Neural progenitor cell (in vitro differentiated cells): ENCODE measurements around the gene TUB. TPM values are rescaled to one million over a fixed set of nuclear protein-coding genes. Genes with fewer than 3 reads are reported as not detected.

Experiments used
- DNase-seq: peaks from one replicate; pipeline ENCODE4 v3.0.0-alpha.2; 2016; ENCODE audit warnings: low spot score
- H2AFZ ChIP-seq: fragments of 200-600 bp; sonication (generic); replicated peaks from 2 replicates; pipeline ENCODE4 v1.6.1; 2016; ENCODE audit warnings: antibody characterized with exemption
- H3F3A ChIP-seq: fragments of 200-600 bp; sonication (generic); 2 replicates; pipeline ENCODE4 v1.6.1; 2016; ENCODE audit warnings: antibody characterized with exemption, low read depth
- H3K27ac ChIP-seq: fragments of 200-600 bp; sonication (generic); 2 replicates; pipeline ENCODE4 v1.5.1; 2016; ENCODE audit warnings: mild to moderate bottlenecking
- H3K27me3 ChIP-seq: fragments of 200-600 bp; sonication (generic); 2 replicates; pipeline ENCODE4 v1.6.1; 2016; ENCODE audit warnings: mild to moderate bottlenecking, moderate library complexity
- H3K36me3 ChIP-seq: fragments of 200-600 bp; sonication (generic); 2 replicates; pipeline ENCODE4 v1.5.1; 2016
- H3K4me1 ChIP-seq: fragments of 200-600 bp; sonication (generic); 2 replicates; pipeline ENCODE4 v1.6.1; 2016; ENCODE audit warnings: mixed run types
- H3K4me2 ChIP-seq: fragments of 200-600 bp; sonication (generic); 2 replicates; pipeline ENCODE4 v1.6.1; 2016
- H3K4me3 ChIP-seq: fragments of 200-600 bp; sonication (generic); 2 replicates; pipeline ENCODE4 v1.5.1; 2016
- H3K79me2 ChIP-seq: fragments of 200-600 bp; sonication (generic); 2 replicates; pipeline ENCODE4 v1.6.1; 2016; ENCODE audit warnings: low read depth
- H3K9ac ChIP-seq: fragments of 200-600 bp; sonication (generic); 2 replicates; pipeline ENCODE4 v1.6.1; 2016
- H3K9me3 ChIP-seq: fragments of 200-600 bp; sonication (generic); 2 replicates; pipeline ENCODE4 v1.5.1; 2016; ENCODE audit warnings: low read depth
- H4K20me1 ChIP-seq: fragments of 200-600 bp; sonication (generic); 2 replicates; pipeline ENCODE4 v1.6.1; 2016; ENCODE audit warnings: low read depth
- H3K27ac Mint-ChIP-seq: 3 replicates; pipeline ENCODE4 v1.8.0; 2021; ENCODE audit warnings: mixed read lengths
- H3K27me3 Mint-ChIP-seq: 2 replicates; pipeline ENCODE4 v1.8.0; 2022; ENCODE audit warnings: low read depth, mild to moderate bottlenecking, inconsistent platforms, moderate library complexity, mixed read lengths; ENCODE audit not compliant: insufficient read depth
- H3K36me3 Mint-ChIP-seq: 3 replicates; pipeline ENCODE4 v1.8.0; 2021; ENCODE audit warnings: mixed read lengths
- H3K4me1 Mint-ChIP-seq: 3 replicates; pipeline ENCODE4 v1.8.0; 2021; ENCODE audit warnings: mixed read lengths
- H3K4me3 Mint-ChIP-seq: 3 replicates; pipeline ENCODE4 v1.8.0; 2021; ENCODE audit warnings: mild to moderate bottlenecking, moderate library complexity, mixed read lengths
- H3K9me3 Mint-ChIP-seq: 3 replicates; pipeline ENCODE4 v1.8.0; 2020; ENCODE audit warnings: mixed read lengths
- CTCF ChIP-seq: fragments of 200-600 bp; sonication (generic); IDR thresholded peaks from 2 replicates; pipeline ENCODE4 v1.5.1; 2017; ENCODE audit warnings: antibody characterized with exemption, mild to moderate bottlenecking
- EZH2 ChIP-seq: fragments of 200-600 bp; sonication (generic); IDR thresholded peaks from 2 replicates; pipeline ENCODE4 v1.6.1; 2017; ENCODE audit warnings: antibody characterized with exemption, mild to moderate bottlenecking, moderate library complexity
- EZH2phosphoT487 ChIP-seq: fragments of 200-600 bp; sonication (generic); IDR thresholded peaks from 2 replicates; pipeline ENCODE4 v1.6.1; 2017; ENCODE audit warnings: antibody characterized with exemption
- total RNA-seq: library from RNA; depleted of rRNA; stranded (reverse); fragments of >200 nt; gene quantifications from 2 replicates; pipeline ENCODE4 v1.2.3, GENCODE V29; 2015; ENCODE audit warnings: low replicate concordance

The TUB gene
- total RNA-seq, 1 donor from 2014 or later = 28.7 TPM

- TF ChIP-seq EZH2 = no peak
- TF ChIP-seq CTCF = no peak
- no peak for TF ChIP-seq EZH2phosphoT487
- Histone ChIP-seq H3K9me3 (no peaks in the 10 kb centered on the region), H4K20me1 (no peaks in the 10 kb centered on the region), H3K4me3 (no peak overlapping the region), H3K4me2 (no peak overlapping the region), H3K9ac (no peak overlapping the region), H3K4me1 (peaks cover 4% of the 10 kb centered on the region), H3F3A (no peaks in the 10 kb centered on the region), H3K27me3 (peaks cover 9% of the 10 kb centered on the region), H3K27ac (no peak overlapping the region), H3K79me2 (no peaks in the 10 kb centered on the region), H3K36me3 (no peaks in the 10 kb centered on the region), H2AFZ (no peak overlapping the region)
- H3K27me3 Mint-ChIP-seq = peaks cover 5% of the 10 kb centered on the region
- DNase-seq = no peak
- H3K4me3 Mint-ChIP-seq = no peak overlapping the region
- no peak overlapping the region for H3K27ac Mint-ChIP-seq
- peaks cover 3% of the 10 kb centered on the region for H3K9me3 Mint-ChIP-seq
- no peaks in the 10 kb centered on the region for H3K36me3 Mint-ChIP-seq
- H3K4me1 Mint-ChIP-seq = peaks cover 42% of the 10 kb centered on the region
Observed at GRCh38 chr11:8036986-8037385, 44.0 kb upstream of the TUB start.

DNA sequence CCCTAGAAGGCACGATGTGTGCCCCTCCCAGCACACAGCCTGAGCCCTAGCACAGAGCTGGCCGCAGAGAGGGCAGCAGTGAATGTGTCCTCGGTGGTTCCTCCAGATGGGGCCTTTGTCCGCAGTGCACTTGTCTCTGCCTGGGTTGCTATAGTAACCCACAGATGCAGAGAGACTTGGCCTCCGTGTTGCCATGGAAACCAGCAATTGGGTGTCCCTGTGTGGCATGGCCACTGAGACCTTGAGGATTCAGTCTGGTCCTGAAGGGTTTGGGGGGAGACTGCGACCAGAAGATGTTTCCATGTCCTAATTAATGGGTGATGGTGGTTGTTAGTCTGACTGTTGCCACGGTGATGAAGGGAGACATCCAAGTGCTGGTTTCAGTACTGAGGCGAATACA is 42.6 kb upstream of the TUB start:
- H3K9me3 Mint-ChIP-seq = peaks cover 5% of the 10 kb centered on the region
- peaks cover 5% of the 10 kb centered on the region for H3K27me3 Mint-ChIP-seq
- no peak overlapping the region for H3K9ac ChIP-seq
- H3K9me3 ChIP-seq = no peaks in the 10 kb centered on the region
- H3K4me1 Mint-ChIP-seq = peaks cover 38% of the 10 kb centered on the region
- H3K4me2 ChIP-seq = no peak overlapping the region
- H3F3A ChIP-seq = no peaks in the 10 kb centered on the region
- H3K4me3 ChIP-seq = no peak overlapping the region
- H3K27me3 ChIP-seq = no peaks in the 10 kb centered on the region
- no peaks in the 10 kb centered on the region for H3K4me1 ChIP-seq
- no peaks in the 10 kb centered on the region for H3K79me2 ChIP-seq
- no peaks in the 10 kb centered on the region for H3K36me3 ChIP-seq
- no peak overlapping the region for H2AFZ ChIP-seq
- peak; percentile 76 for DNase-seq
- peak overlapping the region; percentile 10 for H3K4me3 Mint-ChIP-seq
- H3K36me3 Mint-ChIP-seq = no peaks in the 10 kb centered on the region
- TF ChIP-seq EZH2 (no peak), CTCF (no peak), EZH2phosphoT487 (no peak)
- H4K20me1 ChIP-seq = no peaks in the 10 kb centered on the region
- peak overlapping the region; percentile 82 for H3K27ac Mint-ChIP-seq
- H3K27ac ChIP-seq = no peak overlapping the region

GRCh38 chr11:8038811-8039529 is 42.0 kb upstream of the TUB start:
- no peaks in the 10 kb centered on the region for H3K4me1 ChIP-seq

More at GRCh38 chr11:8038811-8039529, 42.0 kb upstream of the TUB start:
- H3K9me3 Mint-ChIP-seq = peaks cover 5% of the 10 kb centered on the region
- Histone ChIP-seq H2AFZ (no peak overlapping the region), H3K27me3 (no peaks in the 10 kb centered on the region), H3K27ac (no peak overlapping the region), H3K36me3 (no peaks in the 10 kb centered on the region), H3K4me3 (no peak overlapping the region), H3K9ac (no peak overlapping the region), H3K79me2 (no peaks in the 10 kb centered on the region), H3K9me3 (no peaks in the 10 kb centered on the region), H3F3A (no peaks in the 10 kb centered on the region), H4K20me1 (no peaks in the 10 kb centered on the region), H3K4me2 (no peak overlapping the region)
- no peak overlapping the region for H3K4me3 Mint-ChIP-seq
- no peak for TF ChIP-seq CTCF
- TF ChIP-seq EZH2 = no peak
- no peak for TF ChIP-seq EZH2phosphoT487
- H3K27ac Mint-ChIP-seq = peak overlapping the region; percentile 82
- peaks cover 5% of the 10 kb centered on the region for H3K27me3 Mint-ChIP-seq
- H3K4me1 Mint-ChIP-seq = peaks cover 34% of the 10 kb centered on the region
- no peaks in the 10 kb centered on the region for H3K36me3 Mint-ChIP-seq
- DNase-seq = no peak
